T-cell (primary cell): ENCODE results near the gene GGA1. TPM values are rescaled to one million over a fixed set of nuclear protein-coding genes. Genes with fewer than 3 reads are reported as not detected.

Experiments
- ATAC-seq, 4 experiments: fragments of 200-7000 bp in 3 of 4; fragments of 150-1000 bp in 1 of 4; cut with Tn5 transposase; replicated peaks in 1 of 4; 1 replicate in 3 of 4; 2 replicates in 1 of 4; pipeline ENCODE4 v1.10.0; 2021; ENCODE audit warnings: moderate library complexity in 3 of 4, mild to moderate bottlenecking in 2 of 4, moderate number of reproducible peaks in 1 of 4
- CTCF ChIA-PET, 2 donors: fragments of 300-600 bp; sonication (Branson Sonifier 250); formaldehyde crosslinking; loops; one replicate each; lab custom pipeline; 2022; ENCODE audit warnings: antibody characterized with exemption in 2 of 2; lab: Charles Lee
- POLR2A ChIA-PET, 2 donors: fragments of 300-600 bp; sonication (Branson Sonifier 250); formaldehyde crosslinking; loops; one replicate each; lab custom pipeline; 2022; ENCODE audit warnings: antibody characterized with exemption in 2 of 2; lab: Charles Lee
- DNase-seq, 35 experiments: peaks; one replicate each; pipeline versions ENCODE4 v3.0.0 to v3.0.0-alpha.2; 2013 to 2023
- H3K27ac ChIP-seq: one replicate; pipeline ENCODE4 v1.5.1; 2013; ENCODE audit warnings: low read length
- H3K27me3 ChIP-seq, 2 experiments: replicated peaks in 1 of 2; 1 replicate in 1 of 2; 2 replicates in 1 of 2; pipeline versions ENCODE4 v1.6.1 to v1.7.0; 2013; ENCODE audit warnings: low read length in 1 of 2, mixed read lengths in 1 of 2; ENCODE audit not compliant: control insufficient read depth in 2 of 2, insufficient read depth in 2 of 2; ENCODE audit errors: extremely low read depth in 1 of 2
- H3K36me3 ChIP-seq, 2 donors: 1 replicate in 1 of 2; 2 replicates in 1 of 2; pipeline versions ENCODE4 v1.6.1 to v1.7.0; 2013; ENCODE audit warnings: low read length in 1 of 2; ENCODE audit not compliant: control insufficient read depth in 2 of 2, insufficient read depth in 1 of 2; ENCODE audit errors: extremely low read depth in 1 of 2
- H3K4me1 ChIP-seq, 2 experiments: 1 replicate in 1 of 2; 2 replicates in 1 of 2; pipeline versions ENCODE4 v1.6.1 to v1.7.0; 2013; ENCODE audit warnings: low read length in 2 of 2, mixed read lengths in 1 of 2; ENCODE audit not compliant: insufficient read depth in 2 of 2, control insufficient read depth in 1 of 2; ENCODE audit errors: extremely low read depth in 1 of 2
- H3K4me3 ChIP-seq, 2 donors: 1 replicate in 1 of 2; 2 replicates in 1 of 2; pipeline versions ENCODE4 v1.5.1 to v1.7.0; 2013; ENCODE audit warnings: mild to moderate bottlenecking in 2 of 2, low read length in 1 of 2, moderate library complexity in 1 of 2; ENCODE audit not compliant: control insufficient read depth in 1 of 2; ENCODE audit errors: extremely low read depth in 1 of 2
- H3K9me3 ChIP-seq: 2 replicates; pipeline ENCODE4 v1.7.0; 2013
- H3K27ac Mint-ChIP-seq, 2 donors: one replicate each; pipeline ENCODE4 v1.8.0; 2020 to 2021; ENCODE audit warnings: mild to moderate bottlenecking in 2 of 2, mixed read lengths in 2 of 2
- H3K27me3 Mint-ChIP-seq, 2 donors: one replicate each; pipeline ENCODE4 v1.8.0; 2021 to 2022; ENCODE audit warnings: mixed read lengths in 2 of 2
- H3K36me3 Mint-ChIP-seq: one replicate; pipeline ENCODE4 v1.8.0; 2021; ENCODE audit warnings: mixed read lengths
- H3K4me1 Mint-ChIP-seq, 3 donors: one replicate each; pipeline ENCODE4 v1.8.0; 2020 to 2022; ENCODE audit warnings: mixed read lengths in 3 of 3, mild to moderate bottlenecking in 1 of 3
- H3K4me3 Mint-ChIP-seq, 3 donors: one replicate each; pipeline ENCODE4 v1.8.0; 2020 to 2022; ENCODE audit warnings: mild to moderate bottlenecking in 3 of 3, mixed read lengths in 3 of 3, moderate library complexity in 3 of 3
- H3K9me3 Mint-ChIP-seq, 3 donors: one replicate each; pipeline ENCODE4 v1.8.0; 2020 to 2022; ENCODE audit warnings: mixed read lengths in 3 of 3
- WGBS: methylation state at CpG from one replicate; pipeline ENCODE4 v1.1.5; 2013; ENCODE audit warnings: missing lambda C conversion rate; ENCODE audit not compliant: insufficient coverage; 5-methylcytosine and 5-hydroxymethylcytosine counted together
- total RNA-seq, 35 experiments: library from RNA in 6 of 35; stranded (reverse) in 6 of 35; fragments of 120-200 nt in 1 of 35; gene quantifications; one replicate each; pipeline versions ENCODE4 v1.2.1 to v1.2.4 and lab custom pipeline; 2013 to 2026

The GGA1 gene
- total RNA-seq, 5 donors from 2014 or later (not counting 1 experiment from before 2014, with no cell fraction given): 83.8 to 105 (median 97.7) TPM

DNA sequence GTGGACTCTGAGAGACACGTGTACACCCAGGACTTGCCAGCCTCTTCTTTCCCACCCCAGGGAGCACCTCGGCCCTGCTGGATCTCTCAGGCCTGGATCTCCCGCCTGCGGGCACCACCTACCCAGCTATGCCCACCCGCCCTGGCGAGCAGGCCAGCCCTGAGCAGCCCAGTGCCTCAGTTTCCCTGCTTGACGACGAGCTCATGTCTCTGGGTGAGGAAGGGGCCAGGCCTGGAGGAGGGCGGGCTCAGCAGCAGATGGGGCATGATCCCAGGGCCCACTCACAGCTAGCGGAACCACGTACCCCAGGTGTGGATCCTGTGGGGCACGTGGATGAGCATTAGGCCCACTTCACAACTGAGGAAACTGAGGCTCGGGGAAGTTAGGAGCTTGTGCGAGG lies 17.1 kb downstream of the GGA1 start:
- CTCF ChIA-PET: interaction anchor here (0.5 to 1.4 kb wide), 4 partner anchors 18 to 56 kb away, joined by 3 to 6 read pairs (median 5); partner anchors contain the start of gene PDXP (in 1 of the 2)
- H3K36me3 Mint-ChIP-seq: peaks cover 7% of the 10 kb centered on the region
- Histone ChIP-seq H3K36me3 (peaks cover 5 to 29% of the 10 kb centered on the region in 2 donors), H3K27ac (peak overlapping the region; percentile 77), H3K4me1 (peaks cover 27 to 76% of the 10 kb centered on the region in 2 experiments), H3K4me3 (no peak overlapping the region), H3K9me3 (no peaks in the 10 kb centered on the region), H3K27me3 (no peaks in the 10 kb centered on the region)
- peak overlapping the region in 1 of 3 donors; percentile 78 for H3K4me3 Mint-ChIP-seq
- H3K4me1 Mint-ChIP-seq: peaks cover 53 to 62% (median 58%) of the 10 kb centered on the region in 3 donors
- H3K27me3 Mint-ChIP-seq: no peaks in the 10 kb centered on the region
- 94% methylated on average over 11 of the region's 14 CpGs for WGBS
- POLR2A ChIA-PET: no interaction called here
- H3K27ac Mint-ChIP-seq: peak overlapping the region; percentile 93 to 95
- DNase-seq (no peak), ATAC-seq (no peak)
- H3K9me3 Mint-ChIP-seq: no peaks in the 10 kb centered on the region

DNA sequence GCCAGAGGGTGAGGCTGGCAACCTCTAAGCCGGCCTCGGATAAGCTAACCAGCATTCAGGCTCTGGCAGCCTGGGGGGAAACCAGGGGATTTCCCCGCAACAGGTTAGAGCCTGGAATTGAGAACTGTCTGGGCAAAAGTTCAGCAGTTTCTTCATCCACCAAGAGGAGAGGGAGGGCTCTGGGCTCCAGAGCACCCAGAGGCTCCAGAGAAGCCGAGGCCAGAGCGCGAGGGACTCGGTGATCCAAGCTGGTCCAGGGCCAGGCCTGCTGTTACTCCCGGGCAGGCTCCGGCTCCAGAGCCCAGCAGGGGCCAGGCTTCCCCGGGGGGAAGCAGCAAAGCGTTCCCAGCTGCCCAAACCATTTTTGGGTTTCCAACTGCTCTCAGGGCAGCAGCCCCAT lies 17.5 kb downstream of the GGA1 start:
- Histone ChIP-seq H3K27me3 (no peaks in the 10 kb centered on the region), H3K4me1 (peaks cover 27 to 80% of the 10 kb centered on the region in 2 experiments), H3K4me3 (no peak overlapping the region), H3K27ac (peak overlapping the region; percentile 77), H3K9me3 (no peaks in the 10 kb centered on the region), H3K36me3 (peaks cover 5 to 27% of the 10 kb centered on the region in 2 donors)
- peaks cover 53 to 64% (median 58%) of the 10 kb centered on the region in 3 donors for H3K4me1 Mint-ChIP-seq
- ATAC-seq (no peak), DNase-seq (no peak)
- H3K27ac Mint-ChIP-seq: peak overlapping the region; percentile 93 to 95
- CTCF ChIA-PET: interaction anchor here (0.5 to 1.4 kb wide), 4 partner anchors 17 to 237 kb away, joined by 3 to 6 read pairs (median 4); no protein-coding TSS in a partner anchor
- no peaks in the 10 kb centered on the region for H3K27me3 Mint-ChIP-seq
- POLR2A ChIA-PET: no interaction called here
- 85% methylated on average over 11 of the region's 11 CpGs for WGBS
- no peaks in the 10 kb centered on the region for H3K9me3 Mint-ChIP-seq
- peaks cover 7% of the 10 kb centered on the region for H3K36me3 Mint-ChIP-seq
- peak overlapping the region in 1 of 3 donors; percentile 78 for H3K4me3 Mint-ChIP-seq

DNA sequence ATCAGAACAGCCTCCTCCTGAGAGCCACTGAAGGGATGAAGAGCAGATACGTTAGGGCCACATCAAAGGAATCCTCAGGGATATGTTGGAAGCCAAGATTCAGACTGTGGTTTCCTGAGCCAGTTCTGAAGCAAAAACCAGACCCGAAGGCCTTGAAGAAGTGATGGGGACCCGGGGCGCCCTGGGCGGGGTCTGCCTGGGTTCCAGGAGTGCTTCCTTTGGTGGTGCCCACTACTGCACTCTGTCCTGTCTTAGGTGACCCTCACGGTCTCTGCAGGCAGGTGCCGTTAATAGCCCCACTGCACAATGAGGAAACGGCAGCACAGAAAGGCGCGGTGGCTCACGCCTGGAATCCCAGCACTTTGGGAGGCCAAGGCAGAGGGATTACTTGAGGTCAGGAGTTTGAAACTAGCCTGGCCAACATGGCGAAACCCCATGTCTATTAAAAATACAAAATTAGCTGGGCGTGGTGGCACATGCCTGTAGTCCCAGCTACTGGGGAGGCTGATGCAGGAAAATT lies 18.0 kb downstream of the GGA1 start:
- Histone ChIP-seq H3K27ac (peak overlapping the region; percentile 77), H3K9me3 (no peaks in the 10 kb centered on the region), H3K27me3 (no peaks in the 10 kb centered on the region), H3K4me1 (peaks cover 27 to 85% of the 10 kb centered on the region in 2 experiments), H3K4me3 (no peak overlapping the region), H3K36me3 (peaks cover under 1 to 27% of the 10 kb centered on the region in 2 donors)
- peak overlapping the region; percentile 93 to 95 for H3K27ac Mint-ChIP-seq
- ChIA-PET POLR2A (interaction anchor here in 1 of 2 donors (1.7 kb wide), 1 partner anchor 17 kb away, joined by 4 read pairs; no protein-coding TSS in a partner anchor), CTCF (interaction anchor here in 1 of 2 donors (0.8 to 2.5 kb wide), 4 partner anchors 11 to 236 kb away, joined by 3 to 12 read pairs (median 4); partner anchors contain the start of gene GGA1)
- H3K4me3 Mint-ChIP-seq: peak overlapping the region; percentile 43 to 78 (median 46)
- no peaks in the 10 kb centered on the region for H3K9me3 Mint-ChIP-seq
- whole genome bisulfite sequencing: 75% methylated on average over 10 of the region's 13 CpGs
- H3K27me3 Mint-ChIP-seq: no peaks in the 10 kb centered on the region
- no peak for ATAC-seq
- no peak for DNase-seq
- H3K4me1 Mint-ChIP-seq: peaks cover 54 to 68% (median 59%) of the 10 kb centered on the region in 3 donors
- peaks cover 7% of the 10 kb centered on the region for H3K36me3 Mint-ChIP-seq

DNA sequence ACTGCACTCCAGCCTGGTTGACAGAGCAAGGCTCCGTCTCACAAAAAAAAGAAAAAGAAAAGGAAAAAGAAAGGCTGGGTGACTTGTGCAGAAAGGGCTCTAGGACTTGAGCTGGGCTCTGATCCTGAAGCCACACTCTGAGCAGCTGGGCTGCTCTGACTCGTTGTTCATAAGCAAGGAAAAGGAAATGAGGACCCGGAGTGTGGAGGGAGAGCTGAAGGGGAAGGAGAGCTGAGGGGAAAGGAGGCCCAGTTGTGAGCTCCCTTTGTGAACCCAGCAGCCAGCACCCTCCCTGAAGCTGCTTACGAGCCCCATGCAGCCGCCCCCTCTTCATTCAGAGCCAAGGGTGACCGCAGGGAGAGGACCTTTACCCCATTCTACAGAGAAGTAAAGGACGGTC lies 18.5 kb downstream of the GGA1 start:
- Mint-ChIP-seq H3K4me1 (peaks cover 57 to 73% (median 64%) of the 10 kb centered on the region in 3 donors), H3K36me3 (peaks cover 7% of the 10 kb centered on the region), H3K9me3 (no peaks in the 10 kb centered on the region), H3K4me3 (peak overlapping the region; percentile 43 to 78 (median 46)), H3K27ac (peak overlapping the region; percentile 93 to 95), H3K27me3 (no peaks in the 10 kb centered on the region)
- peaks cover 2 to 29% of the 10 kb centered on the region in 2 donors for H3K36me3 ChIP-seq
- 20% methylated on average over 2 of the region's 7 CpGs for WGBS
- POLR2A ChIA-PET: interaction anchor here (1.0 to 1.7 kb wide), 2 partner anchors 16 to 17 kb away, joined by 4 read pairs; no protein-coding TSS in a partner anchor
- H3K9me3 ChIP-seq: no peaks in the 10 kb centered on the region
- H3K27me3 ChIP-seq: no peaks in the 10 kb centered on the region
- ATAC-seq: peak; percentile 11 to 41 (median 28)
- peaks cover 27 to 90% of the 10 kb centered on the region in 2 experiments for H3K4me1 ChIP-seq
- H3K4me3 ChIP-seq: peak overlapping the region in 1 of 2 donors; percentile 20
- no peak for DNase-seq
- CTCF ChIA-PET: interaction anchor here (0.6 to 2.5 kb wide), 7 partner anchors 11 to 236 kb away, joined by 3 to 12 read pairs (median 3); partner anchors contain the start of genes GGA1 (in 1 of the 2) and SH3BP1 (in 1 of the 2)
- H3K27ac ChIP-seq: peak overlapping the region; percentile 77

DNA sequence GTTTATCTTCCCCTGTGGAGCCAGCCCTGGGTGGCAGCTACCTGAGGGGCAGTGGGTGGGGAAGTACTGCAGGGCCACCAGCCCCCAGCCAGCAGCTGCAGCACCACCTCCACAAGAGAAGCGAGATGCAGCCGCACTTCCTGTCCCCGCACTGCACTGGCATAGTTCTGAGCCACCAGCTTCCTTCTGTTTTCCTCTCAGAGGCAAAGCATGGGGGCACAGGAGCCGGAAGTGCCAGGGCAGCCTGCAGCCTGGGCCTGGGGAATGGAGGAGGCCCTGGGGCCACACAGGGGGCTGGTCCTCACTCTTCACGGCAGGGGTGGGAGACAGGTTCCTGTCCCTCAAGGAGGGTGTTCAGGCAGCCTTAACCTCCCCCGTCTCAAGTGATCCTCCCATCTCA lies 18.9 kb downstream of the GGA1 start:
- Mint-ChIP-seq H3K4me1 (peaks cover 59 to 77% (median 65%) of the 10 kb centered on the region in 3 donors), H3K9me3 (no peaks in the 10 kb centered on the region), H3K27ac (peak overlapping the region; percentile 93 to 95), H3K27me3 (no peaks in the 10 kb centered on the region), H3K36me3 (peaks cover 7% of the 10 kb centered on the region), H3K4me3 (peak overlapping the region; percentile 43 to 78 (median 46))
- H3K36me3 ChIP-seq: peaks cover 3 to 33% of the 10 kb centered on the region in 2 donors
- peak overlapping the region in 1 of 2 donors; percentile 20 for H3K4me3 ChIP-seq
- peak; percentile 44 to 78 (median 59) for DNase-seq
- ChIA-PET CTCF (interaction anchor here (0.6 to 2.5 kb wide), 8 partner anchors 8 to 236 kb away, joined by 3 to 12 read pairs (median 3); partner anchors contain the start of genes GGA1 (in 1 of the 2) and SH3BP1 (in 1 of the 2)), POLR2A (interaction anchor here (1.0 to 1.7 kb wide), 2 partner anchors 16 to 18 kb away, joined by 4 read pairs; no protein-coding TSS in a partner anchor)
- H3K27ac ChIP-seq: peak overlapping the region; percentile 77
- ATAC-seq: peak; percentile 79 to 87 (median 86)
- no peaks in the 10 kb centered on the region for H3K27me3 ChIP-seq
- H3K4me1 ChIP-seq: peaks cover 28 to 94% of the 10 kb centered on the region in 2 experiments
- no peaks in the 10 kb centered on the region for H3K9me3 ChIP-seq
- 0% methylated on average over 1 of the region's 6 CpGs for WGBS

DNA sequence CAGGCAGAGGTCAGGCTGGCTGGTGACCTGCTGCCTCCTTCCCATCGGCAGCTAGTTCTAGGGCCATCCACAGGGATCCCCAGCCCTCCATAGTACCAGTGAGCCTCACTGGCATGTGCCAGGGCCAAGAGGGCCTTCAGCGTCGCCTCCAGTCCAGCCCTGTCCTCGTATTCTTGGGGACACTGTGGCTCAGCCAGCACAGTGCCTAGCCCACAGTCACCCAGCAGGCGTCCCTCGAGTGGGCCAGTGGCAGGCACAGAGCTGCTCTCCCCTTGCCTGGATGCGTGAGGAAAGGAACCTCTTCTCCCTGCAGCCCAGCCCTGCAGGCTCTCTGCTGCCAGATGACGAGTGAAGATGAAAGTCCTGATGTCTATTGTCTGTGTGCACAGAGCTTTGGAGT lies 20.2 kb downstream of the GGA1 start:
- ChIA-PET POLR2A (no interaction called here), CTCF (interaction anchor here (0.5 to 2.5 kb wide), 2 partner anchors 14 to 301 kb away, joined by 3 to 12 read pairs; no protein-coding TSS in a partner anchor)
- DNase-seq: no peak
- H3K27ac Mint-ChIP-seq: peak overlapping the region; percentile 93 to 95
- WGBS: 94% methylated on average over 8 of the region's 8 CpGs
- H3K36me3 Mint-ChIP-seq: peaks cover 4% of the 10 kb centered on the region
- H3K9me3 ChIP-seq: no peaks in the 10 kb centered on the region
- peaks cover 37 to 99% of the 10 kb centered on the region in 2 experiments for H3K4me1 ChIP-seq
- H3K36me3 ChIP-seq: peaks cover 3 to 30% of the 10 kb centered on the region in 2 donors
- H3K4me1 Mint-ChIP-seq: peaks cover 63 to 79% (median 70%) of the 10 kb centered on the region in 3 donors
- H3K27me3 Mint-ChIP-seq: no peaks in the 10 kb centered on the region
- peak overlapping the region; percentile 77 for H3K27ac ChIP-seq
- ATAC-seq: no peak
- no peaks in the 10 kb centered on the region for H3K27me3 ChIP-seq
- no peak overlapping the region for H3K4me3 ChIP-seq
- peak overlapping the region in 1 of 3 donors; percentile 78 for H3K4me3 Mint-ChIP-seq
- H3K9me3 Mint-ChIP-seq: no peaks in the 10 kb centered on the region
